ENCODE data around the gene SSRP1. TPM values are rescaled to one million over a fixed set of nuclear protein-coding genes. Genes with fewer than 3 reads are reported as not detected.

The SSRP1 gene
- total and polyA plus RNA-seq, 2 of the 13 experiments (the other 11 are each of a cell fraction or from before 2014, with no cell fraction given): 93.6 to 129 TPM

DNA sequence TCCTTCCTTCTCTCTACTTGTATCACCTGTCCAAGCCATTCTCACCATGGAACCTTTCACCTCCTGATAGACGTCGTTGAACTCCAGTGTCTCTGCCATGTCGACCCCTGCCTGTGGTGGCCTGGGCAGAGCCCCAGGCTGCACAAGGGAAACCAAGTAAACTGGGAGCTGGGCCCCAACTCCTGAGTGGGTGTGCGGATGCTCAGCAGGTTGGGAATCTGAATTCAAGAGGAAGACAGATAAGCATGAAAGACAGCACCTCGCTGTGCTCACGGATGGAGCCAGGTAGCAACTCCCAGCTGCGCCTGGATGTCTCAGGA lies 709 bp downstream of the SSRP1 start:
- Histone ChIP-seq H3K27me3 (ENCODE audit: control insufficient read depth in 1 of 2, insufficient read depth in 2 of 2, low read length in 2 of 2) (0 out of 5 replicates have a peak, but pooled peaks cover 0 to 6% of the 10 kb centered on the region in 2 experiments), H3K27ac (ENCODE audit: extremely low read length, insufficient read depth, low read length) (peak overlapping the region; percentile 65), H3K9ac (ENCODE audit: insufficient read depth, low read depth, low read length) (peak overlapping the region; percentile 81), H2AFZ (ENCODE audit: low read length) (no peak overlapping the region), H3K9me3 (ENCODE audit: low read length) (no peaks in the 10 kb centered on the region), H4K20me1 (ENCODE audit: insufficient read depth, low read length) (no peaks in the 10 kb centered on the region), H3K4me2 (ENCODE audit: low read depth, low read length) (peak overlapping the region; percentile 81), H3K4me1 (ENCODE audit: insufficient read depth, low read length) (peaks cover 32% of the 10 kb centered on the region), H3K36me3 (replicated peaks in 1 of 2; ENCODE audit: control insufficient read depth in 1 of 2, insufficient read depth in 2 of 2, low read length in 2 of 2) (peaks cover 21 to 38% of the 10 kb centered on the region in 2 experiments), H3K4me3 (replicated peaks in 1 of 3; ENCODE audit: insufficient read depth in 1 of 3, low read depth in 2 of 3, low read length in 3 of 3) (peak overlapping the region; percentile 61 to 85 (median 80)), H3K79me2 (ENCODE audit: insufficient read depth, low read length) (peaks cover 32% of the 10 kb centered on the region)
- in situ Hi-C loops (cut with HindIII; ENCODE audit: extremely low pct_ligation_motif_present, low pct_unique_long_range_greater_than_20kb): no loop called here
- ATAC-seq (peak; percentile 2; the same call in 1 of the 3 replicates), DNase-seq (ENCODE audit: low spot score) (no peak), FAIRE-seq (no peak)
- 3% methylated on average over 7 of the region's 7 CpGs for WGBS (ENCODE audit: low lambda C conversion rate)
- intact Hi-C loops (cut with micrococcal nuclease; ENCODE audit: unreplicated experiment): loop anchor here (1.0 to 5.0 kb wide), 2 partner anchors 10 to 43 kb away; no protein-coding TSS in a partner anchor
- ChIA-PET CTCF (ENCODE audit: low intra/inter-chr PET ratio, low total read pairs) (no interaction called here), POLR2A (interaction anchor here (1.1 to 3.4 kb wide), 5 partner anchors 10 to 158 kb away, joined by 3 to 65 read pairs (median 3); partner anchors contain the start of gene TNKS1BP1)
- TSS peak; percentile 52 for BruUV-seq (replicated peaks)
- TF ChIP-seq ZNF792 (CRISPR knock-in tag; IDR thresholded peaks at IDR 0.05) (0 out of 2 replicates have a peak, but pooled peaks have one; percentile 6), POLR2A (IDR thresholded peaks at IDR 0.05; ENCODE audit: insufficient read depth in 1 of 2, low read depth in 2 of 2, low read length in 2 of 2) (0 out of 4 replicates have a peak, but pooled peaks of 1 of the 2 experiments have one; percentile 9), IKZF1 (IDR thresholded peaks at IDR 0.05) (no peak), ZNF326 (CRISPR knock-in tag; IDR thresholded peaks at IDR 0.05; ENCODE audit: borderline replicate concordance) (no peak), ZSCAN9 (CRISPR knock-in tag; IDR thresholded peaks at IDR 0.05; ENCODE audit: borderline replicate concordance) (no peak), ZNF136 (CRISPR knock-in tag; IDR thresholded peaks at IDR 0.05; ENCODE audit: low read depth) (no peak), POLR2G (IDR thresholded peaks at IDR 0.05; ENCODE audit: low read depth, low read length) (no peak), EZH2 (conservative IDR thresholded peaks at IDR 0.05; ENCODE audit: low read depth, low read length) (no peak), BORCS8-MEF2B (CRISPR knock-in tag; IDR thresholded peaks at IDR 0.05) (0 out of 2 replicates have a peak, but pooled peaks have one; percentile 11), U2AF1 (optimal IDR thresholded peaks at IDR 0.05; ENCODE audit: low read depth, low read length) (no peak), ETV6 (CRISPR knock-in tag; conservative IDR thresholded peaks at IDR 0.05) (no peak), KDM5B (CRISPR knock-in tag; IDR thresholded peaks at IDR 0.05; ENCODE audit: borderline replicate concordance) (0 out of 2 replicates have a peak, but pooled peaks have one; percentile 2), ZBTB42 (CRISPR knock-in tag; IDR thresholded peaks at IDR 0.05) (no peak), SMAD3 (CRISPR knock-in tag; IDR thresholded peaks at IDR 0.05) (0 out of 2 replicates have a peak, but pooled peaks have one; percentile 11)
- TF ChIP-seq, protein P1, sequence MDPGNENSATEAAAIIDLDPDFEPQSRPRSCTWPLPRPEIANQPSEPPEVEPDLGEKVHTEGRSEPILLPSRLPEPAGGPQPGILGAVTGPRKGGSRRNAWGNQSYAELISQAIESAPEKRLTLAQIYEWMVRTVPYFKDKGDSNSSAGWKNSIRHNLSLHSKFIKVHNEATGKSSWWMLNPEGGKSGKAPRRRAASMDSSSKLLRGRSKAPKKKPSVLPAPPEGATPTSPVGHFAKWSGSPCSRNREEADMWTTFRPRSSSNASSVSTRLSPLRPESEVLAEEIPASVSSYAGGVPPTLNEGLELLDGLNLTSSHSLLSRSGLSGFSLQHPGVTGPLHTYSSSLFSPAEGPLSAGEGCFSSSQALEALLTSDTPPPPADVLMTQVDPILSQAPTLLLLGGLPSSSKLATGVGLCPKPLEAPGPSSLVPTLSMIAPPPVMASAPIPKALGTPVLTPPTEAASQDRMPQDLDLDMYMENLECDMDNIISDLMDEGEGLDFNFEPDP (CRISPR knock-in tag; conservative IDR thresholded peaks at IDR 0.05): 0 out of 2 replicates have a peak, but pooled peaks have one; percentile 25
- TF ChIP-seq, protein P2, sequence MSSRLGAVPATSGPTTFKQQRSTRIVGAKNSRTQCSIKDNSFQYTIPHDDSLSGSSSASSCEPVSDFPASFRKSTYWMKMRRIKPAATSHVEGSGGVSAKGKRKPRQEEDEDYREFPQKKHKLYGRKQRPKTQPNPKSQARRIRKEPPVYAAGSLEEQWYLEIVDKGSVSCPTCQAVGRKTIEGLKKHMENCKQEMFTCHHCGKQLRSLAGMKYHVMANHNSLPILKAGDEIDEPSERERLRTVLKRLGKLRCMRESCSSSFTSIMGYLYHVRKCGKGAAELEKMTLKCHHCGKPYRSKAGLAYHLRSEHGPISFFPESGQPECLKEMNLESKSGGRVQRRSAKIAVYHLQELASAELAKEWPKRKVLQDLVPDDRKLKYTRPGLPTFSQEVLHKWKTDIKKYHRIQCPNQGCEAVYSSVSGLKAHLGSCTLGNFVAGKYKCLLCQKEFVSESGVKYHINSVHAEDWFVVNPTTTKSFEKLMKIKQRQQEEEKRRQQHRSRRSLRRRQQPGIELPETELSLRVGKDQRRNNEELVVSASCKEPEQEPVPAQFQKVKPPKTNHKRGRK (CRISPR knock-in tag; IDR thresholded peaks at IDR 0.05): no peak
- TF ChIP-seq, protein P3, sequence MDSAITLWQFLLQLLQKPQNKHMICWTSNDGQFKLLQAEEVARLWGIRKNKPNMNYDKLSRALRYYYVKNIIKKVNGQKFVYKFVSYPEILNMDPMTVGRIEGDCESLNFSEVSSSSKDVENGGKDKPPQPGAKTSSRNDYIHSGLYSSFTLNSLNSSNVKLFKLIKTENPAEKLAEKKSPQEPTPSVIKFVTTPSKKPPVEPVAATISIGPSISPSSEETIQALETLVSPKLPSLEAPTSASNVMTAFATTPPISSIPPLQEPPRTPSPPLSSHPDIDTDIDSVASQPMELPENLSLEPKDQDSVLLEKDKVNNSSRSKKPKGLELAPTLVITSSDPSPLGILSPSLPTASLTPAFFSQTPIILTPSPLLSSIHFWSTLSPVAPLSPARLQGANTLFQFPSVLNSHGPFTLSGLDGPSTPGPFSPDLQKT (CRISPR knock-in tag; IDR thresholded peaks at IDR 0.05; ENCODE audit: borderline replicate concordance): no peak
- TF ChIP-seq, protein P4, sequence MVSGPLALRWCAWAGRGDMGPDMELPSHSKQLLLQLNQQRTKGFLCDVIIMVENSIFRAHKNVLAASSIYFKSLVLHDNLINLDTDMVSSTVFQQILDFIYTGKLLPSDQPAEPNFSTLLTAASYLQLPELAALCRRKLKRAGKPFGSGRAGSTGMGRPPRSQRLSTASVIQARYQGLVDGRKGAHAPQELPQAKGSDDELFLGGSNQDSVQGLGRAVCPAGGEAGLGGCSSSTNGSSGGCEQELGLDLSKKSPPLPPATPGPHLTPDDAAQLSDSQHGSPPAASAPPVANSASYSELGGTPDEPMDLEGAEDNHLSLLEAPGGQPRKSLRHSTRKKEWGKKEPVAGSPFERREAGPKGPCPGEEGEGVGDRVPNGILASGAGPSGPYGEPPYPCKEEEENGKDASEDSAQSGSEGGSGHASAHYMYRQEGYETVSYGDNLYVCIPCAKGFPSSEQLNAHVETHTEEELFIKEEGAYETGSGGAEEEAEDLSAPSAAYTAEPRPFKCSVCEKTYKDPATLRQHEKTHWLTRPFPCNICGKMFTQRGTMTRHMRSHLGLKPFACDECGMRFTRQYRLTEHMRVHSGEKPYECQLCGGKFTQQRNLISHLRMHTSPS (CRISPR knock-in tag; IDR thresholded peaks at IDR 0.05; ENCODE audit: low read depth): no peak
- TF ChIP-seq, protein P5, sequence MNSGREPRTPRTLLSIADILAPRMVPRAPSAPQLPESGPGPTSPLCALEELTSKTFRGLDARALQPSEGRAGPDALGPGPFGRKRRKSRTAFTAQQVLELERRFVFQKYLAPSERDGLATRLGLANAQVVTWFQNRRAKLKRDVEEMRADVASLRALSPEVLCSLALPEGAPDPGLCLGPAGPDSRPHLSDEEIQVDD (CRISPR knock-in tag; IDR thresholded peaks at IDR 0.05; ENCODE audit: borderline replicate concordance): no peak

Data from HepG2 (cell line).